ENCODE measurements around the gene PIAS2.

DNA sequence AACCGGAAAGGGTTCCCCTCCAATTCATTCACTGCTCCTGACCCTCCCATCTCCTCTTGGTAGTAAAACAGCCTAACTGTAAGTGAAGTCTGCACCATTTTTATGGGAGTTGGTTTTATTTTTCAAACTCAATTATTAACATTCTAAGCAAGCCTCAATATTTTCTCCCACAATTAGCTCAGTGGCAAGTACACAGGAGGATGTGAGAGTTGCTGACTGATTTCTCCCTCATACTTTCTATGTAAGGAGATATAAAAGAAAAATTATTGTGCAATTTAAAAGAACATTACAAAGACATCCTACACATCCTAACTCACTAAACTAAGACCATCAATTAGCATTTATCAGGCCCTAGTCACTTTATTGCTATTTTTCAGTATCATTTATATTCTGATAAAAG is 73.9 kb downstream of the PIAS2 start:
- TF ChIP-seq, protein P1, sequence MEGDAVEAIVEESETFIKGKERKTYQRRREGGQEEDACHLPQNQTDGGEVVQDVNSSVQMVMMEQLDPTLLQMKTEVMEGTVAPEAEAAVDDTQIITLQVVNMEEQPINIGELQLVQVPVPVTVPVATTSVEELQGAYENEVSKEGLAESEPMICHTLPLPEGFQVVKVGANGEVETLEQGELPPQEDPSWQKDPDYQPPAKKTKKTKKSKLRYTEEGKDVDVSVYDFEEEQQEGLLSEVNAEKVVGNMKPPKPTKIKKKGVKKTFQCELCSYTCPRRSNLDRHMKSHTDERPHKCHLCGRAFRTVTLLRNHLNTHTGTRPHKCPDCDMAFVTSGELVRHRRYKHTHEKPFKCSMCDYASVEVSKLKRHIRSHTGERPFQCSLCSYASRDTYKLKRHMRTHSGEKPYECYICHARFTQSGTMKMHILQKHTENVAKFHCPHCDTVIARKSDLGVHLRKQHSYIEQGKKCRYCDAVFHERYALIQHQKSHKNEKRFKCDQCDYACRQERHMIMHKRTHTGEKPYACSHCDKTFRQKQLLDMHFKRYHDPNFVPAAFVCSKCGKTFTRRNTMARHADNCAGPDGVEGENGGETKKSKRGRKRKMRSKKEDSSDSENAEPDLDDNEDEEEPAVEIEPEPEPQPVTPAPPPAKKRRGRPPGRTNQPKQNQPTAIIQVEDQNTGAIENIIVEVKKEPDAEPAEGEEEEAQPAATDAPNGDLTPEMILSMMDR (conservative IDR thresholded peaks at IDR 0.05; ENCODE audit: low read depth in 2 of 2), result no peak
- TF ChIP-seq EZH2phosphoT487 (IDR thresholded peaks at IDR 0.05; ENCODE audit: unreplicated experiment) (no peak), POLR2AphosphoS5 (IDR thresholded peaks at IDR 0.05; ENCODE audit: low read depth) (no peak)
